Muscle layer of duodenum (tissue), 2 donors: ENCODE measurements around the gene PSD2.

Source experiments
- H3K27ac ChIP-seq: one replicate; pipeline ENCODE4 v1.7.0; 2013; ENCODE audit warnings: mild to moderate bottlenecking, low read length
- H3K27me3 ChIP-seq: one replicate; pipeline ENCODE4 v1.7.0; 2013; ENCODE audit warnings: low read depth, mild to moderate bottlenecking, control low read depth, low read length
- H3K36me3 ChIP-seq, 2 donors: one replicate each; pipeline ENCODE4 v1.7.0; 2013; ENCODE audit warnings: low read length in 2 of 2, control low read depth in 1 of 2, mild to moderate bottlenecking in 1 of 2; ENCODE audit not compliant: insufficient read depth in 2 of 2, control insufficient read depth in 1 of 2
- H3K4me1 ChIP-seq, 2 donors: one replicate each; pipeline ENCODE4 v1.7.0; 2013; ENCODE audit warnings: low read length in 2 of 2, mild to moderate bottlenecking in 2 of 2, control low read depth in 1 of 2, moderate library complexity in 1 of 2; ENCODE audit not compliant: insufficient read depth in 2 of 2, control insufficient read depth in 1 of 2
- H3K4me3 ChIP-seq, 2 donors: one replicate each; pipeline ENCODE4 v1.7.0; 2013; ENCODE audit warnings: low read length in 2 of 2, low read depth in 1 of 2, mild to moderate bottlenecking in 1 of 2
- H3K9me3 ChIP-seq, 2 donors: one replicate each; pipeline ENCODE4 v1.7.0; 2013; ENCODE audit warnings: low read length in 2 of 2, control low read depth in 1 of 2, mild to moderate bottlenecking in 1 of 2; ENCODE audit not compliant: control insufficient read depth in 1 of 2
- donor health status: healthy.

Gene PSD2

GRCh38 chr5:139796061-139796806, 626 bp downstream of the PSD2 start:
- Histone ChIP-seq H3K9me3 (no peaks in the 10 kb centered on the region), H3K4me3 (no peak overlapping the region), H3K27me3 (peaks cover 44% of the 10 kb centered on the region), H3K27ac (no peak overlapping the region), H3K4me1 (peaks cover 0 to 13% of the 10 kb centered on the region in 2 donors), H3K36me3 (no peaks in the 10 kb centered on the region)

- Histone ChIP-seq H3K27me3 (peaks cover 44% of the 10 kb centered on the region), H3K4me3 (no peak overlapping the region), H3K4me1 (peaks cover 0 to 13% of the 10 kb centered on the region in 2 donors), H3K27ac (no peak overlapping the region), H3K36me3 (no peaks in the 10 kb centered on the region), H3K9me3 (no peaks in the 10 kb centered on the region)
Measured at GRCh38 chr5:139797335-139797734, 1.7 kb downstream of the PSD2 start.

GRCh38 chr5:139797856-139798510, 2.4 kb downstream of the PSD2 start:
- Histone ChIP-seq H3K36me3 (no peaks in the 10 kb centered on the region), H3K4me1 (peaks cover 0 to 13% of the 10 kb centered on the region in 2 donors), H3K9me3 (no peaks in the 10 kb centered on the region), H3K27ac (no peak overlapping the region), H3K4me3 (no peak overlapping the region), H3K27me3 (peaks cover 44% of the 10 kb centered on the region)

- Histone ChIP-seq H3K27ac (no peak overlapping the region), H3K4me1 (peaks cover 0 to 13% of the 10 kb centered on the region in 2 donors), H3K9me3 (no peaks in the 10 kb centered on the region), H3K36me3 (no peaks in the 10 kb centered on the region), H3K4me3 (no peak overlapping the region), H3K27me3 (peaks cover 44% of the 10 kb centered on the region)
Measured at GRCh38 chr5:139798883-139799282, 3.3 kb downstream of the PSD2 start.

- H3K27me3 ChIP-seq, result peaks cover 42% of the 10 kb centered on the region
- peaks cover 0 to 13% of the 10 kb centered on the region in 2 donors for H3K4me1 ChIP-seq
- no peaks in the 10 kb centered on the region for H3K36me3 ChIP-seq
- no peaks in the 10 kb centered on the region for H3K9me3 ChIP-seq
- H3K27ac ChIP-seq, result no peak overlapping the region
- no peak overlapping the region for H3K4me3 ChIP-seq
Measured at GRCh38 chr5:139799359-139799758, 3.8 kb downstream of the PSD2 start.

GRCh38 chr5:139803978-139804377, 8.4 kb downstream of the PSD2 start:
- Histone ChIP-seq H3K27me3 (peaks cover 7% of the 10 kb centered on the region), H3K4me3 (no peak overlapping the region), H3K36me3 (no peaks in the 10 kb centered on the region), H3K27ac (no peak overlapping the region), H3K9me3 (no peaks in the 10 kb centered on the region), H3K4me1 (no peaks in the 10 kb centered on the region)

- Histone ChIP-seq H3K9me3 (no peaks in the 10 kb centered on the region), H3K27me3 (no peaks in the 10 kb centered on the region), H3K4me3 (no peak overlapping the region), H3K4me1 (no peaks in the 10 kb centered on the region), H3K27ac (no peak overlapping the region), H3K36me3 (no peaks in the 10 kb centered on the region)
Measured at GRCh38 chr5:139804800-139805397, 9.3 kb downstream of the PSD2 start.

- no peaks in the 10 kb centered on the region for H3K27me3 ChIP-seq
- H3K9me3 ChIP-seq, result no peaks in the 10 kb centered on the region
- no peaks in the 10 kb centered on the region for H3K36me3 ChIP-seq
- H3K4me3 ChIP-seq, result no peak overlapping the region
- H3K4me1 ChIP-seq, result no peaks in the 10 kb centered on the region
- H3K27ac ChIP-seq, result no peak overlapping the region
Measured at GRCh38 chr5:139805545-139805944, 9.9 kb downstream of the PSD2 start.

- H3K27me3 ChIP-seq, result no peaks in the 10 kb centered on the region
- no peaks in the 10 kb centered on the region for H3K36me3 ChIP-seq
- no peaks in the 10 kb centered on the region for H3K4me1 ChIP-seq
- no peak overlapping the region for H3K27ac ChIP-seq
- H3K4me3 ChIP-seq, result no peak overlapping the region
- H3K9me3 ChIP-seq, result no peaks in the 10 kb centered on the region
Measured at GRCh38 chr5:139806111-139806510, 10.5 kb downstream of the PSD2 start.

GRCh38 chr5:139806726-139807646, 11.4 kb downstream of the PSD2 start:
- Histone ChIP-seq H3K9me3 (no peaks in the 10 kb centered on the region), H3K4me3 (no peak overlapping the region), H3K27me3 (no peaks in the 10 kb centered on the region), H3K27ac (no peak overlapping the region), H3K4me1 (no peaks in the 10 kb centered on the region), H3K36me3 (no peaks in the 10 kb centered on the region)

- Histone ChIP-seq H3K27me3 (no peaks in the 10 kb centered on the region), H3K4me1 (no peaks in the 10 kb centered on the region), H3K4me3 (no peak overlapping the region), H3K27ac (no peak overlapping the region), H3K36me3 (no peaks in the 10 kb centered on the region), H3K9me3 (no peaks in the 10 kb centered on the region)
Measured at GRCh38 chr5:139807647-139808030, 12.0 kb downstream of the PSD2 start.
